Measurements from ENCODE around the gene SPAG9.

The SPAG9 gene

GRCh38 chr17:51006601-51007000, 114.1 kb downstream of the SPAG9 start:
- Histone ChIP-seq H3K23ac (ENCODE audit: low read length in 2 of 2) (no peak overlapping the region), H3K4me1 (ENCODE audit: control insufficient read depth, insufficient read depth, low read depth, low read length) (peaks cover 1% of the 10 kb centered on the region), H4K91ac (ENCODE audit: low read length) (no peak overlapping the region), H3K27me3 (ENCODE audit: control insufficient read depth in 1 of 2, insufficient read depth in 1 of 2, low read length in 2 of 2) (no peaks in the 10 kb centered on the region), H3K18ac (ENCODE audit: low read depth in 1 of 2, low read length in 2 of 2) (no peak overlapping the region), H2AFZ (ENCODE audit: low read depth, low read length) (no peak overlapping the region), H2BK15ac (ENCODE audit: low read depth, poor library complexity, severe bottlenecking) (no peak overlapping the region), H4K8ac (ENCODE audit: low read length) (no peak overlapping the region), H2BK12ac (ENCODE audit: low read length in 2 of 2) (no peak overlapping the region), H3K4ac (ENCODE audit: low read depth in 1 of 2, low read length in 2 of 2) (no peak overlapping the region), H2AK5ac (ENCODE audit: low read length, severe bottlenecking) (no peak overlapping the region), H3K14ac (ENCODE audit: low read length in 2 of 2) (no peak overlapping the region), H3K9ac (ENCODE audit: low read length) (peak overlapping the region; percentile 54), H3K36me3 (ENCODE audit: control insufficient read depth in 1 of 2, insufficient read depth in 2 of 2, low read depth in 1 of 2, low read length in 2 of 2) (peaks cover 13 to 85% of the 10 kb centered on the region in 2 experiments), H3K4me2 (ENCODE audit: low read length, poor library complexity, severe bottlenecking) (no peak overlapping the region), H2BK120ac (ENCODE audit: low read depth, low read length) (no peak overlapping the region), H3K79me1 (replicated peaks; ENCODE audit: low read length, poor library complexity, severe bottlenecking) (peaks cover 12% of the 10 kb centered on the region), H3K27ac (ENCODE audit: low read length, poor library complexity, severe bottlenecking) (peak overlapping the region; percentile 62), H3K4me3 (ENCODE audit: insufficient read depth in 1 of 2, low read depth in 1 of 2, low read length in 2 of 2) (peak overlapping the region in 1 of 2 experiments; percentile 23), H3K9me3 (ENCODE audit: control insufficient read depth, low read length) (no peaks in the 10 kb centered on the region), H2BK5ac (ENCODE audit: low read depth, low read length, poor library complexity, severe bottlenecking) (no peak overlapping the region)
- DNase-seq, result peak; percentile 38
- WGBS, result 100% methylated on average over 1 of the region's 1 CpG

DNA sequence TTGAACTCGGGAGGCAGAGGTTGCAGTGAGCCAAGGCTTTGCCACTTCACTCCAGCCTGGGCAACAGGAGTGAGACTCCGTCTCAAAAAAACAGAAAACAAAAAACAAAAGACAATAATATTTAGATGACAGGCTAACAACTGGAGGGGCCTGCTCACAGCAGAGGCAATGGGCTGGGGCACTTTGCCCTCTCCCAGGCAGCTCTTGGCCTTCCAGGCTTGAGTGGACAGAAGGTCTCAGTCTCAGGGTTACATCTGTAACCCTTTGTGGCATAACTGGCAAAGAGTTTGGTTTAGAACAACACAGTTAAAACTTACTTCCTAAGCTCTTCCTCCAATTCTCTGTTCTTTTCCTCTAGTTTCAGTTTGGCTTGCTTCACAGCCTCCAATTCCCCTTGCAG, 114.9 kb downstream of the SPAG9 start:
- Histone ChIP-seq H2BK120ac (ENCODE audit: low read depth, low read length) (no peak overlapping the region), H3K9ac (ENCODE audit: low read length) (peak overlapping the region; percentile 4), H3K36me3 (ENCODE audit: control insufficient read depth in 1 of 2, insufficient read depth in 2 of 2, low read depth in 1 of 2, low read length in 2 of 2) (peaks cover 13 to 87% of the 10 kb centered on the region in 2 experiments), H2BK5ac (ENCODE audit: low read depth, low read length, poor library complexity, severe bottlenecking) (no peak overlapping the region), H3K4me1 (ENCODE audit: control insufficient read depth, insufficient read depth, low read depth, low read length) (peaks cover 1% of the 10 kb centered on the region), H2BK15ac (ENCODE audit: low read depth, poor library complexity, severe bottlenecking) (no peak overlapping the region), H2AFZ (ENCODE audit: low read depth, low read length) (no peak overlapping the region), H4K91ac (ENCODE audit: low read length) (no peak overlapping the region), H3K14ac (ENCODE audit: low read length in 2 of 2) (no peak overlapping the region), H3K4me2 (ENCODE audit: low read length, poor library complexity, severe bottlenecking) (no peak overlapping the region), H3K79me1 (replicated peaks; ENCODE audit: low read length, poor library complexity, severe bottlenecking) (peaks cover 12% of the 10 kb centered on the region), H3K23ac (ENCODE audit: low read length in 2 of 2) (no peak overlapping the region), H3K27ac (ENCODE audit: low read length, poor library complexity, severe bottlenecking) (no peak overlapping the region), H4K8ac (ENCODE audit: low read length) (no peak overlapping the region), H2BK12ac (ENCODE audit: low read length in 2 of 2) (no peak overlapping the region), H2AK5ac (ENCODE audit: low read length, severe bottlenecking) (no peak overlapping the region), H3K4ac (ENCODE audit: low read depth in 1 of 2, low read length in 2 of 2) (no peak overlapping the region), H3K4me3 (ENCODE audit: insufficient read depth in 1 of 2, low read depth in 1 of 2, low read length in 2 of 2) (no peak overlapping the region), H3K9me3 (ENCODE audit: control insufficient read depth, low read length) (no peaks in the 10 kb centered on the region), H3K27me3 (ENCODE audit: control insufficient read depth in 1 of 2, insufficient read depth in 1 of 2, low read length in 2 of 2) (no peaks in the 10 kb centered on the region), H3K18ac (ENCODE audit: low read depth in 1 of 2, low read length in 2 of 2) (no peak overlapping the region)
- DNase-seq, result no peak
- WGBS, result 97% methylated on average over 2 of the region's 2 CpGs

DNA sequence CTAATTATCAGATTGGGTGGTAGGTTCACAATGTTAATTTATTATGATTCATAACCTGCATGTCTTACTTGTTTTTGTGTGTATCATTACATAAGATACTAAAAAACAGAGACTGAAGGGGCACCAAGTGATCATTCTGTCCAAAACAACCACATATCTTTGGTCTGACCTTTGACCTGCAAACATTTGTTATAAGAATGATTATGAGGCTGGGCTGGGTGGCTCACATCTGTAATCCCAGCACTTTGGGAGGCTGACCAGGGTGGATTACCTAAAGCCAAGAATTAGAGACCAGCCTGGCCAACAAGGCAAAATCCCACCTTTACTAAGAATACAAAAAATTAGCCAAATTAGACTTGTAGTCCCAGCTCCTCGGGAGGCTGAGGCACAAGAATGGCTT, 116.4 kb downstream of the SPAG9 start:
- H3K4me1 ChIP-seq (ENCODE audit: control insufficient read depth, insufficient read depth, low read depth, low read length), result peaks cover 1% of the 10 kb centered on the region
- H2AK5ac ChIP-seq (ENCODE audit: low read length, severe bottlenecking), result no peak overlapping the region
- H2AFZ ChIP-seq (ENCODE audit: low read depth, low read length), result no peak overlapping the region
- peaks cover 10% of the 10 kb centered on the region for H3K79me1 ChIP-seq (replicated peaks; ENCODE audit: low read length, poor library complexity, severe bottlenecking)
- no peak overlapping the region for H3K23ac ChIP-seq (ENCODE audit: low read length in 2 of 2)
- H2BK120ac ChIP-seq (ENCODE audit: low read depth, low read length), result no peak overlapping the region
- no peak overlapping the region for H3K18ac ChIP-seq (ENCODE audit: low read depth in 1 of 2, low read length in 2 of 2)
- WGBS, result 100% methylated on average over 1 of the region's 1 CpG
- H3K27ac ChIP-seq (ENCODE audit: low read length, poor library complexity, severe bottlenecking), result no peak overlapping the region
- no peaks in the 10 kb centered on the region for H3K9me3 ChIP-seq (ENCODE audit: control insufficient read depth, low read length)
- H3K36me3 ChIP-seq (ENCODE audit: control insufficient read depth in 1 of 2, insufficient read depth in 2 of 2, low read depth in 1 of 2, low read length in 2 of 2), result peaks cover 15 to 91% of the 10 kb centered on the region in 2 experiments
- H3K14ac ChIP-seq (ENCODE audit: low read length in 2 of 2), result no peak overlapping the region
- H4K8ac ChIP-seq (ENCODE audit: low read length), result no peak overlapping the region
- DNase-seq, result no peak
- no peak overlapping the region for H4K91ac ChIP-seq (ENCODE audit: low read length)
- no peak overlapping the region for H2BK15ac ChIP-seq (ENCODE audit: low read depth, poor library complexity, severe bottlenecking)
- H3K4ac ChIP-seq (ENCODE audit: low read depth in 1 of 2, low read length in 2 of 2), result no peak overlapping the region
- H2BK5ac ChIP-seq (ENCODE audit: low read depth, low read length, poor library complexity, severe bottlenecking), result no peak overlapping the region
- no peak overlapping the region for H3K4me2 ChIP-seq (ENCODE audit: low read length, poor library complexity, severe bottlenecking)
- H2BK12ac ChIP-seq (ENCODE audit: low read length in 2 of 2), result no peak overlapping the region
- peak overlapping the region; percentile 9 for H3K9ac ChIP-seq (ENCODE audit: low read length)
- no peaks in the 10 kb centered on the region for H3K27me3 ChIP-seq (ENCODE audit: control insufficient read depth in 1 of 2, insufficient read depth in 1 of 2, low read length in 2 of 2)
- H3K4me3 ChIP-seq (ENCODE audit: insufficient read depth in 1 of 2, low read depth in 1 of 2, low read length in 2 of 2), result no peak overlapping the region

- H2BK120ac ChIP-seq (ENCODE audit: low read depth, low read length), result no peak overlapping the region
- no peak overlapping the region for H3K4ac ChIP-seq (ENCODE audit: low read depth in 1 of 2, low read length in 2 of 2)
- peaks cover 14% of the 10 kb centered on the region for H3K79me1 ChIP-seq (replicated peaks; ENCODE audit: low read length, poor library complexity, severe bottlenecking)
- H2AFZ ChIP-seq (ENCODE audit: low read depth, low read length), result no peak overlapping the region
- H4K8ac ChIP-seq (ENCODE audit: low read length), result no peak overlapping the region
- no peaks in the 10 kb centered on the region for H3K27me3 ChIP-seq (ENCODE audit: control insufficient read depth in 1 of 2, insufficient read depth in 1 of 2, low read length in 2 of 2)
- no peak overlapping the region for H4K91ac ChIP-seq (ENCODE audit: low read length)
- H2BK15ac ChIP-seq (ENCODE audit: low read depth, poor library complexity, severe bottlenecking), result no peak overlapping the region
- H3K14ac ChIP-seq (ENCODE audit: low read length in 2 of 2), result no peak overlapping the region
- no peaks in the 10 kb centered on the region for H3K4me1 ChIP-seq (ENCODE audit: control insufficient read depth, insufficient read depth, low read depth, low read length)
- H3K36me3 ChIP-seq (ENCODE audit: control insufficient read depth in 1 of 2, insufficient read depth in 2 of 2, low read depth in 1 of 2, low read length in 2 of 2), result peaks cover 23 to 95% of the 10 kb centered on the region in 2 experiments
- H3K23ac ChIP-seq (ENCODE audit: low read length in 2 of 2), result no peak overlapping the region
- H3K9ac ChIP-seq (ENCODE audit: low read length), result peak overlapping the region; percentile 36
- DNase-seq, result peak; percentile 79
- no peak overlapping the region for H3K18ac ChIP-seq (ENCODE audit: low read depth in 1 of 2, low read length in 2 of 2)
- H3K4me3 ChIP-seq (ENCODE audit: insufficient read depth in 1 of 2, low read depth in 1 of 2, low read length in 2 of 2), result no peak overlapping the region
- H2AK5ac ChIP-seq (ENCODE audit: low read length, severe bottlenecking), result no peak overlapping the region
- H3K4me2 ChIP-seq (ENCODE audit: low read length, poor library complexity, severe bottlenecking), result no peak overlapping the region
- H3K27ac ChIP-seq (ENCODE audit: low read length, poor library complexity, severe bottlenecking), result no peak overlapping the region
- no peak overlapping the region for H2BK5ac ChIP-seq (ENCODE audit: low read depth, low read length, poor library complexity, severe bottlenecking)
- no peak overlapping the region for H2BK12ac ChIP-seq (ENCODE audit: low read length in 2 of 2)
- no CpG with 5 or more reads among the region's 1 CpG for WGBS
- no peaks in the 10 kb centered on the region for H3K9me3 ChIP-seq (ENCODE audit: control insufficient read depth, low read length)
These were observed 119.6 kb downstream of the SPAG9 start for GRCh38 chr17:51000835-51001638.
